ENCODE results near the gene QRICH2. TPM values are rescaled to one million over a fixed set of nuclear protein-coding genes. Genes with fewer than 3 reads are reported as not detected.

QRICH2 gene
- total RNA-seq, 1 experiment from 2014 or later = 1.5 TPM

GRCh38 chr17:76354747-76355310 lies 46.8 kb upstream of the QRICH2 start:
- peak overlapping the region; percentile 94 for H3K4me3 Mint-ChIP-seq (ENCODE audit: unreplicated experiment)
- H3K27ac Mint-ChIP-seq (ENCODE audit: unreplicated experiment) = peak overlapping the region; percentile 97
- Histone ChIP-seq H3K27me3 (replicated peaks; ENCODE audit: control insufficient read depth, insufficient read depth, low read length) (no peaks in the 10 kb centered on the region), H3K36me3 (ENCODE audit: control insufficient read depth, insufficient read depth, low read length) (no peaks in the 10 kb centered on the region), H3K4me3 (ENCODE audit: low read depth, low read length) (no peak overlapping the region), H3K9me3 (peaks cover 3% of the 10 kb centered on the region; the same call in 1 of the 2 replicates), H3K4me1 (peaks cover 15% of the 10 kb centered on the region)
- H3K36me3 Mint-ChIP-seq (ENCODE audit: insufficient read depth, unreplicated experiment) = peaks cover 6% of the 10 kb centered on the region
- CTCF ChIA-PET = interaction anchor here (0.6 to 3.2 kb wide), 5 partner anchors 10 to 43 kb away, joined by 3 to 22 read pairs (median 4); partner anchors contain the start of gene SPHK1
- no peaks in the 10 kb centered on the region for H3K27me3 Mint-ChIP-seq (ENCODE audit: insufficient read depth, unreplicated experiment)
- H3K9me3 Mint-ChIP-seq (ENCODE audit: unreplicated experiment) = no peaks in the 10 kb centered on the region
- DNase-seq = no peak
- BruUV-seq (replicated peaks) = no TSS peak
- H3K4me1 Mint-ChIP-seq (ENCODE audit: low read depth, unreplicated experiment) = peaks cover 10% of the 10 kb centered on the region
- no peak for TF ChIP-seq CTCF (IDR thresholded peaks at IDR 0.05; ENCODE audit: insufficient read depth in 1 of 2, low read depth in 1 of 2, low read length in 1 of 2, severe bottlenecking in 1 of 2, unreplicated experiment in 1 of 2)
- intact Hi-C loops (cut with micrococcal nuclease; ENCODE audit: unreplicated experiment) = no loop called here
- POLR2A ChIA-PET = interaction anchor here (0.5 kb wide), 1 partner anchor 343 kb away, joined by 3 read pairs; no protein-coding TSS in a partner anchor

- no peaks in the 10 kb centered on the region for H3K27me3 ChIP-seq (replicated peaks; ENCODE audit: control insufficient read depth, insufficient read depth, low read length)
- no peaks in the 10 kb centered on the region for H3K9me3 Mint-ChIP-seq (ENCODE audit: unreplicated experiment)
- H3K4me3 Mint-ChIP-seq (ENCODE audit: unreplicated experiment) = peak overlapping the region; percentile 94
- CTCF ChIA-PET = interaction anchor here (0.7 to 3.2 kb wide), 7 partner anchors 11 to 574 kb away, joined by 3 to 22 read pairs (median 6); partner anchors contain the start of gene SPHK1
- POLR2A ChIA-PET = interaction anchor here (0.5 to 1.8 kb wide), 4 partner anchors 25 to 413 kb away, joined by 4 to 10 read pairs (median 5); partner anchors contain the start of gene FBF1
- no peaks in the 10 kb centered on the region for H3K27me3 Mint-ChIP-seq (ENCODE audit: insufficient read depth, unreplicated experiment)
- peaks cover 6% of the 10 kb centered on the region for H3K36me3 Mint-ChIP-seq (ENCODE audit: insufficient read depth, unreplicated experiment)
- H3K4me1 ChIP-seq = peaks cover 15% of the 10 kb centered on the region
- intact Hi-C loops (cut with micrococcal nuclease; ENCODE audit: unreplicated experiment) = no loop called here
- no peak for DNase-seq
- H3K4me1 Mint-ChIP-seq (ENCODE audit: low read depth, unreplicated experiment) = peaks cover 10% of the 10 kb centered on the region
- no peak for TF ChIP-seq CTCF (IDR thresholded peaks at IDR 0.05; ENCODE audit: insufficient read depth in 1 of 2, low read depth in 1 of 2, low read length in 1 of 2, severe bottlenecking in 1 of 2, unreplicated experiment in 1 of 2)
- H3K9me3 ChIP-seq = peaks cover 3% of the 10 kb centered on the region; the same call in 1 of the 2 replicates
- peak overlapping the region; percentile 83 for H3K4me3 ChIP-seq (ENCODE audit: low read depth, low read length)
- peak overlapping the region; percentile 97 for H3K27ac Mint-ChIP-seq (ENCODE audit: unreplicated experiment)
- BruUV-seq (replicated peaks) = no TSS peak
- no peaks in the 10 kb centered on the region for H3K36me3 ChIP-seq (ENCODE audit: control insufficient read depth, insufficient read depth, low read length)
These were observed 46.2 kb upstream of the QRICH2 start for GRCh38 chr17:76354317-76354729.

GRCh38 chr17:76353599-76354316 lies 45.7 kb upstream of the QRICH2 start, which contains the start of gene PRPSAP1:
TSS of gene PRPSAP1 (minus strand) at chr17:76353916. CDS start at chr17:76353703, 213 bp downstream.
- Histone ChIP-seq H3K4me3 (ENCODE audit: low read depth, low read length) (peak within 1 kb of the TSS; percentile 83), H3K27me3 (replicated peaks; ENCODE audit: control insufficient read depth, insufficient read depth, low read length) (no peaks in the 10 kb centered on the region), H3K9me3 (peaks cover 3% of the 10 kb centered on the region; the same call in 1 of the 2 replicates), H3K4me1 (peaks cover 15% of the 10 kb centered on the region), H3K36me3 (ENCODE audit: control insufficient read depth, insufficient read depth, low read length) (no peaks in the 10 kb centered on the region)
- peak within 1 kb of the TSS; percentile 94 for H3K4me3 Mint-ChIP-seq (ENCODE audit: unreplicated experiment)
- H3K27me3 Mint-ChIP-seq (ENCODE audit: insufficient read depth, unreplicated experiment) = no peaks in the 10 kb centered on the region
- peak within 1 kb of the TSS; percentile 97 for H3K27ac Mint-ChIP-seq (ENCODE audit: unreplicated experiment)
- TF ChIP-seq CTCF (IDR thresholded peaks at IDR 0.05; ENCODE audit: insufficient read depth in 1 of 2, low read depth in 1 of 2, low read length in 1 of 2, severe bottlenecking in 1 of 2, unreplicated experiment in 1 of 2) = peak; percentile 49 to 59
- intact Hi-C loops (cut with micrococcal nuclease; ENCODE audit: unreplicated experiment) = loop anchor here (1.0 to 2.0 kb wide), 2 partner anchors 12 to 29 kb away; no protein-coding TSS in a partner anchor
- no TSS peak for BruUV-seq (replicated peaks)
- DNase-seq = peak; percentile 89 to 91
- H3K4me1 Mint-ChIP-seq (ENCODE audit: low read depth, unreplicated experiment) = peaks cover 10% of the 10 kb centered on the region
- CTCF ChIA-PET = interaction anchor here (0.6 to 3.2 kb wide), 11 partner anchors 11 to 573 kb away, joined by 3 to 22 read pairs (median 4); partner anchors contain the start of gene SPHK1
- H3K9me3 Mint-ChIP-seq (ENCODE audit: unreplicated experiment) = no peaks in the 10 kb centered on the region
- peaks cover 6% of the 10 kb centered on the region for H3K36me3 Mint-ChIP-seq (ENCODE audit: insufficient read depth, unreplicated experiment)
- POLR2A ChIA-PET = interaction anchor here (0.5 to 1.8 kb wide), 7 partner anchors 18 to 413 kb away, joined by 3 to 10 read pairs (median 4); partner anchors contain the start of genes FBF1 and SRP68

Measured in Caco-2 (cell line).